NCI-H2107 treated with DMSO at 0.1 percent for 48 hours (cell line): ENCODE results near the gene FNIP1.
"Not testable (repeated sequence)": the region's sequence is repeated elsewhere in the genome, so short reads cannot be mapped to it uniquely, and the experiment has no call there.

Experiments used
- DNase-seq: peaks from one replicate; lab custom pipeline; 2025; ENCODE audit not compliant: unreplicated experiment; lab: John Stamatoyannopoulos, UW

FNIP1 gene

DNA sequence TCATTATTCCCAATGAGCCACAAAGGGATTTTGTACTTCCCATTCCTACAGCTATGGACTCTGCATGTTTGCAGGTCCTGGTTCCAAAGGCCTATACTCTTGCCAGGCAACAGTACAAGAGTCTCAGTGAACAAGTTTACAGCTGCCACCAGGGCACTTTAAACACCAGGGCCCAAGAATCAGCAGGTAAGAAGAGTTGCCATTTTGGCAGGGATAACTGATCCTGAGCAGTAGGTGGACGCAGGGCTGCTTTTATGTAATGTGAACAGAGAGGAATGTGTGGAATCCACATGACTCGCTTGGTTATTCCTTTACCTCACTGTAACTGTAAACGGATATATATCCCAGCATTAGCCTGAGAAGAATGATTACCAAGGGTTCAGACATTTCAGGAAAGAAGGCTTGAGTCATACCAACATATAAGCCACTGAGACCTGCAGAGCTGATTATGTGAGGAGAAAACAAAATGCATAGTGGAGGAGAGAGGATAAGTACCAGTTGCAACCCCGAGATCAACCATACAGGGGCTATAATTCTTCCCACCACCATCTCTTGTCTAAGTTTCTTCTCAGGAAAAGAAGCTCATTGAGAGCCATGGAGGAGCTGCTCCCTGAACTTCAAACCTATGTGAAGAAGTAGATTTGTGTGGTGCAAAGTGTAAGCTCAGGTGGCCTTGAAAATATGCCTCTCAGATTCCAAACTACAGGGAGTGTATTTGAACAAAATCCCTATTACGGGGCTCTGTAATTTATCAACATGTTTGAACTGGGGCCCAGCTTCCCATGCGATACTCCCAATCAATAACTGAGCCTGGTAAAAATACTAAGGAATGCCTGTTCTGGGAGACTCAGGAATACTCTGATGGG is 186.4 kb downstream of the FNIP1 start:
- DNase-seq: no peak

DNA sequence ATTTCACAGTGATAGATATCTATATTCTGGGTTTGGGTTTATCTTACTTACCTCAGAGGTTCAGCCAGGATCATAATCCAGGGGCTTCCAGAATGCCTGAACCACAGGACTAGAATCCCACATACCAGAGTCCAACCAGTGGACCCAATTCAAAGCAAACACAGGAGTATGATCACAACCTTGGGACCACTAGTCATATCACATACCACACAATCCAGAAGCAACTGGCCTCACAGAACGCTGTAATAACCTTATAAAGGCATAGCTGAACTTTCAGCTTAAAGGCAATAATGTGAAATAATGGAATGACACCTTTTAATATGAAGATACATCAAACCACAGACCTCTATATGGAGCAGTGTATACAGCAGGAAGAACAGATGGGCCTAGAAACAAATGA is 187.0 kb downstream of the FNIP1 start:
- DNase-seq: no peak

DNA sequence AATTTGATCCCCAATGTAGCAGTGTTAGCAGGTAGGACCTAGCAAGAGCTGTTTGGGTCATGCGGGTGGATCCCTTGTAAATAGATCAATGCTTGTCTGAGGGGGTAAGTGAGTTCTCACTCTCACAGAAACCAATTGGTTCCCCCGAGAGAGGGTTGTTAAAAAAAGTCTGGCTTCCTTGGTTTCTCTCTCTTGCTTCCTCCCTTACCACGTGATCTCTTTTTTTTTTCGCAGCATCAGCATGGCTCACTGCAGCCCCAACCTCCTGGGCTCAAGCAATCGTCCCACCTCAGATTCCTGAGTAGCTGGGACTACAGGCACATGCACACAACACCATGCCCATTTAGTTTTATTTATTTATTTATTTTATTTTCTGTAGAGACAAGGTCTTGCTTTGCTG is 188.2 kb downstream of the FNIP1 start:
- DNase-seq: no peak

DNA sequence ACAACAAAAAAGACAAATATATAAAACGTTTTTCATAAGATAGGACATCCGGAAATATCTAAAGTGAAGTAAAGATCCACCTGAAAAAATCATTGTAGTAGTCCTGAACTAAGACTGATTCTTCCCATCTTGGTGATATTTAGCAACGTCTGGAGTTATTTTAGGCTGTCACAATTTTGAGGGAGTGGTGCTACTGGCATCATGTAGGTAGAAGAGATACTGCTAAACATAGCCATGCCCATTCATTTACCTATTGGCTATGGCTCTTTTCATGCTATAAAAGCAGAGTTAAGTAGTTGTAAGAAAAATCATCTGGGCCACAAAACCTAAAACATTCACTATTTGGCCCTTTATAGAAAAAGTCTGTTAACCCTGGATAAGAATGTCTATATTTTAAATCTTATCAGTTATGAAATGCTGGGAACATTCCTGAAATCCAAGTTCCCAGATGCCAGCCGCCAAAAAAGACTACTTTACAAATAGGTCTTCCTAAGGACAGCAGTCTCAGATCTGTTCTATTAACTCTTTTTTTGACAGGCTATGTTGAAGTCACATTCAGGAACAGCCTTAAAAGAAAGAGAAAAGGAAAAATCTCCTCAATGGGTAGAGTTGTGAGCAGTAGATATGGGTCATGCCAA is 188.8 kb downstream of the FNIP1 start:
- no peak for DNase-seq

DNA sequence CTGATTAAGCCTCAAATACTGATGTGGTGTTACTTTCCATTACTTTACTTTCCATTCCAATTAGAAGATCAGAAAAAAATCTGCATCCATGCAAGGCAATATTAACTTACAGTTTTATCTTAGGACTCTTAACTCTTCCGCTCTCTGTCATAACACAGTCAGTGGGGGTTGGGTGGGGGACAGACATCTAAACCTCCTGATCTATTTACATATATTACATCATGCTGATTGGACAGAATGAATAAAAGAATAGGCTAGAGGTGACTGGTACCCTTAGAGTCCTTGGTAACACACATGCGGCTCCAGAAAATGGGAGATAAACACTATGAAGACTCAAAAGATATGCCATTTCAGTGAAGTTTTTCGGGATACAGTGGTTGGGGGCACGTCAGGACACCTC is 189.4 kb downstream of the FNIP1 start:
- no peak for DNase-seq

DNA sequence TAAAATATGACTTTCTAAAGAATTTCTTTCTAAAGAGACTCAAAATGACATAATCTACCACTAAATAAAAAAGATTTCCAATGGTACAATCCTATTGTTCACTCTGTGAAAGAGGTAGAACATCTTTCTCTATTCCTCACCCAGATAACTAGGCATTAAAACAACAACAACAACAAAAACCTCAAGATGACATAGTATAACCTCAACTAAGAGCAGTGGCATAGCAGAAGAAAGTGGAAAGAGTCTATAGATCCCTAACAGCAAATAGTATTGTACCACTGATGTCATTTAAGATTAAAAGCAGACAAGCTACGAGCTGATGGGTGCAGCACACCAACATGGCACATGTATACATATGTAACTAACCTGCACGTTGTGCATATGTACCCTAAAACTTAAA is 191.7 kb downstream of the FNIP1 start:
- DNase-seq: no peak

DNA sequence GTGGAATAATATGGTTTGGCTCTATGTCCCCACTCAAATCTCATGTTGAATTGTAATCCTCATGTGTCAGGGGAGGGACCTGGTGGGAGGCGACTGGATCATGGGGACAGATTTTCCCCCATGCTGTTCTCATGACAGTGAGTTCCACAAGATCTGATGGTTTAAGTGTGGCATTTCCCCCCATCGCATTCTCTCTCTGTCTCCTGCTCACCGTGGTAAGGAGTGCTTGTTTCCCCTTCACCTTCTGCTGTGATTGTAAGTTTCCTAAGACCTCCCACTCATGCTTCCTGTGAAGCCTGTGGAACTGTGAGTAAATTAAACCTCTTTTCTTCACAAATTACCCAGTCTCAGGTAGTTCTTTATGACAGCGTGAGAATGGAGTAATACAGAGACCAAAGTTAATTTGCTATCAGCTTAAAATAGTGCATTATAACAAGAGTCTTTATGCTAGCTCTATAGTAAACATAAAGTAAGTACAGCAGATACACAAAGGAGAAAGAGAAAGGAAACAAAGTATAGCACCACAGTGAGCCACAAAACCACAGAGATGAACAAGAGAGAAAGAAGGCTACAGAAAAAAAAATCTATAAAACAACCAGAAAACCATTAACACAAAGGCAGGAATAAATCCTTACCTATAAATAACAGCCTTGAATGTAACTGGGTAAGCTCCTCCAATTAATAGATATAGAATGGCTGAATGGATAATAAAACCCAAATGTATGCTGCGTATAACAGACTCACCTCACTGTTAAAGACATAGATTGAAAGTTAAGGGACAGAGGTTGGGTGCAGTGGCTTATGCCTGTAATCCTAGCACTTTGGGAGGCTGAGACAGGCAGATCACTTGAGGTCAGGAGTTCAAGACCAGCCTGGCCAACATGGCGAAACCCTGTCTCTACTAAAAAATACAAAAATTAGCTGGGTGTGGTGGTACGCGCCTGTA is 201.5 kb downstream of the FNIP1 start:
- no peak for DNase-seq

DNA sequence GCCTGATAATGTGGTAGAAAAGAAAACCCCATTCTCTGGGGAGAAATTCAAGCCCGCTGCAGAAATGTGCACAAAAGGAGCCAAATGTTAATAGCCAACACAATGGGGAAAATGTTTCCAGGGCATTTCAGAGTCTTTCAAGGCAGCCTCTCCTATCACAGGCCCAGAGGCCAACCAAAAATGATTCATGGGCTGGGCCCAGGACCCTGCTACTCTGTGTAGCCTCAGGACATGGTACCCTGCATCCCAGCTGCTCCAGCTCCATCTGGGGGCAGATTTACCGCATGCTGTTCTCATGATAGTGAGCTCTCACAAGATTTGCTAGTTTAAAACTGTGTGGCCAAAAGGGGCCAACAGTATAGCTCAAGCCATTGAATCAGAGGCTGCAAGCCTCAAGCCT is 202.9 kb downstream of the FNIP1 start:
- no peak for DNase-seq

DNA sequence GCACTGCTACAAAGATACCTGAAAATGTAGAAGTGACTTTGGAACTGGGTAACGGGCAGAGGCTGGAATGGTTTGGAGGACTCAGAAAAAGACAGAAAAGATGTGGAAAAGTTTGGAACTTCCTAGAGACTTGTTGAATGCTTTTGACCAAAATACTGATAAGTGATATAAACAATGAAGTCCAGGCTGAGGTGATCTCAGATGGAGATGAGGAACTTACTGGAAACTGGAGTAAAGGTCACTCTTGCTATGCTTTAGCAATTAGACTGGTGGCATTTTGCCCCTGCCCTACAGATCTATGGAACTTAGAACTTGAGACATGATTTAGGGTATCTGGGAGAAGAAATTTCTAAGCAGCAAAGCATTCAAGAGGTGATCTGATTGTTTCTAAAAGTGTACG is 203.4 kb downstream of the FNIP1 start:
- not testable (repeated sequence) for DNase-seq
